Smooth muscle cell (in vitro differentiated cells): ENCODE results near the gene ABI3BP. TPM values are rescaled to one million over a fixed set of nuclear protein-coding genes. Genes with fewer than 3 reads are reported as not detected.

Experiments used
- DNase-seq: peaks from one replicate; lab custom pipeline; 2025; ENCODE audit not compliant: unreplicated experiment; lab: John Stamatoyannopoulos, UW
- H2AFZ ChIP-seq: fragments of 200-600 bp; sonication (generic); 2 replicates; pipeline ENCODE4 v1.6.0; 2016; ENCODE audit warnings: antibody characterized with exemption, low read depth, mild to moderate bottlenecking
- H3F3A ChIP-seq: fragments of 200-600 bp; sonication (generic); 2 replicates; pipeline ENCODE4 v1.6.0; 2017; ENCODE audit warnings: antibody characterized with exemption, low read depth
- H3K27ac ChIP-seq: fragments of 200-600 bp; sonication (generic); 2 replicates; pipeline ENCODE4 v1.5.1; 2016; ENCODE audit warnings: low read depth, mild to moderate bottlenecking
- H3K27me3 ChIP-seq: fragments of 200-600 bp; sonication (generic); 2 replicates; pipeline ENCODE4 v1.6.1; 2016; ENCODE audit warnings: low read depth, mild to moderate bottlenecking
- H3K36me3 ChIP-seq: fragments of 200-600 bp; sonication (generic); 2 replicates; pipeline ENCODE4 v1.5.1; 2016; ENCODE audit warnings: low read depth
- H3K4me1 ChIP-seq: fragments of 200-600 bp; sonication (generic); 2 replicates; pipeline ENCODE4 v1.5.1; 2016; ENCODE audit warnings: low read depth
- H3K4me2 ChIP-seq: fragments of 200-600 bp; sonication (generic); 2 replicates; pipeline ENCODE4 v1.6.0; 2016; ENCODE audit warnings: mild to moderate bottlenecking
- H3K4me3 ChIP-seq: fragments of 200-600 bp; sonication (generic); 2 replicates; pipeline ENCODE4 v1.5.1; 2016; ENCODE audit warnings: mild to moderate bottlenecking
- H3K79me2 ChIP-seq: fragments of 200-600 bp; sonication (generic); 2 replicates; pipeline ENCODE4 v1.6.0; 2016; ENCODE audit warnings: low read depth, mild to moderate bottlenecking
- H3K9ac ChIP-seq: fragments of 200-600 bp; sonication (generic); 2 replicates; pipeline ENCODE4 v1.6.0; 2016; ENCODE audit warnings: low read depth
- H3K9me3 ChIP-seq: fragments of 200-600 bp; sonication (generic); replicated peaks from 2 replicates; pipeline ENCODE4 v1.5.1; 2016; ENCODE audit warnings: low read depth
- H4K20me1 ChIP-seq: fragments of 200-600 bp; sonication (generic); 2 replicates; pipeline ENCODE4 v1.6.0; 2016; ENCODE audit warnings: low read depth
- WGBS: methylation state at CpG from one replicate; pipeline ENCODE4 v1.1.7; 2016; ENCODE audit warnings: low lambda C conversion rate; 5-methylcytosine and 5-hydroxymethylcytosine counted together
- polyA plus RNA-seq: library from polyadenylated mRNA; unstranded; fragments of >200 nt; fragmentation: Nextera tagmentation; extraction: Ambion mirVana; gene quantifications from 2 replicates; pipeline ENCODE4 v1.2.1, GENCODE V29; 2016
- total RNA-seq: library from RNA; depleted of rRNA; stranded (reverse); fragments of >200 nt; gene quantifications from 2 replicates; pipeline ENCODE4 v1.2.3, GENCODE V29; 2014
- TF ChIP-seq, protein P1 (sequence below): fragments of 200-600 bp; sonication (generic); IDR thresholded peaks from 2 replicates; pipeline ENCODE4 v1.5.1; 2017; ENCODE audit warnings: borderline replicate concordance, mild to moderate bottlenecking, antibody characterized with exemption; ENCODE audit not compliant: insufficient read depth, poor library complexity, severe bottlenecking

ABI3BP gene
- total and polyA plus RNA-seq, 2 experiments from 2014 or later: 0.47 to 0.58 TPM

DNA sequence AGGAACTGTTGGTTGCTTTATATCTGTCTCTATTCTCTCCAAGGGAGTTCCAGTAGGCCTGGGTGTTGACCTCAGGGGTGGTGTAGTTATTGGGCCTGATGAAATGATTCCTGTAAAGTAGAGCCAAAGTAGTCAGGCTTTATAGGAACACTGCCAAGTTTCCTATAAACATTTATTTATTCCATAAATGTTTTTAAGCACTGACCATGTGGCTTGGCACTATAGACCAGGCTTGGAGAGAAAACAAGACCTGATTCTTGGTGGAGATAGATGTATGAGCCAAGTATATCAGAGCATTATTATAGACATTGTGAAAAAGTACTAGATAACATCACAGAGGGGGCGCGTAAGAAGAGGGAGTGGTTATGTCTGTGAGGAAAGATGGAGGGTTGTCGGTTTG lies 218.0 kb downstream of the ABI3BP start:
- Histone ChIP-seq H3F3A (no peaks in the 10 kb centered on the region), H4K20me1 (no peaks in the 10 kb centered on the region), H3K9ac (no peak overlapping the region), H3K79me2 (no peaks in the 10 kb centered on the region), H3K4me3 (no peak overlapping the region), H3K4me1 (no peaks in the 10 kb centered on the region), H2AFZ (no peak overlapping the region), H3K4me2 (no peak overlapping the region), H3K9me3 (no peaks in the 10 kb centered on the region), H3K27ac (no peak overlapping the region), H3K27me3 (no peaks in the 10 kb centered on the region), H3K36me3 (no peaks in the 10 kb centered on the region)
- DNase-seq: no peak
- WGBS: 97% methylated on average over 3 of the region's 3 CpGs
- TF ChIP-seq, protein P1, sequence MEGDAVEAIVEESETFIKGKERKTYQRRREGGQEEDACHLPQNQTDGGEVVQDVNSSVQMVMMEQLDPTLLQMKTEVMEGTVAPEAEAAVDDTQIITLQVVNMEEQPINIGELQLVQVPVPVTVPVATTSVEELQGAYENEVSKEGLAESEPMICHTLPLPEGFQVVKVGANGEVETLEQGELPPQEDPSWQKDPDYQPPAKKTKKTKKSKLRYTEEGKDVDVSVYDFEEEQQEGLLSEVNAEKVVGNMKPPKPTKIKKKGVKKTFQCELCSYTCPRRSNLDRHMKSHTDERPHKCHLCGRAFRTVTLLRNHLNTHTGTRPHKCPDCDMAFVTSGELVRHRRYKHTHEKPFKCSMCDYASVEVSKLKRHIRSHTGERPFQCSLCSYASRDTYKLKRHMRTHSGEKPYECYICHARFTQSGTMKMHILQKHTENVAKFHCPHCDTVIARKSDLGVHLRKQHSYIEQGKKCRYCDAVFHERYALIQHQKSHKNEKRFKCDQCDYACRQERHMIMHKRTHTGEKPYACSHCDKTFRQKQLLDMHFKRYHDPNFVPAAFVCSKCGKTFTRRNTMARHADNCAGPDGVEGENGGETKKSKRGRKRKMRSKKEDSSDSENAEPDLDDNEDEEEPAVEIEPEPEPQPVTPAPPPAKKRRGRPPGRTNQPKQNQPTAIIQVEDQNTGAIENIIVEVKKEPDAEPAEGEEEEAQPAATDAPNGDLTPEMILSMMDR: no peak

- DNase-seq: no peak
- Histone ChIP-seq H3K27me3 (no peaks in the 10 kb centered on the region), H3K9ac (no peak overlapping the region), H2AFZ (no peak overlapping the region), H3K27ac (no peak overlapping the region), H3K36me3 (no peaks in the 10 kb centered on the region), H3K79me2 (no peaks in the 10 kb centered on the region), H4K20me1 (no peaks in the 10 kb centered on the region), H3K4me2 (no peak overlapping the region), H3K9me3 (no peaks in the 10 kb centered on the region), H3K4me3 (no peak overlapping the region), H3F3A (no peaks in the 10 kb centered on the region), H3K4me1 (no peaks in the 10 kb centered on the region)
- 50% methylated on average over 3 of the region's 3 CpGs for WGBS
- TF ChIP-seq, protein P1: no peak
Measured at GRCh38 chr3:100769693-100770092, 223.5 kb downstream of the ABI3BP start.

DNA sequence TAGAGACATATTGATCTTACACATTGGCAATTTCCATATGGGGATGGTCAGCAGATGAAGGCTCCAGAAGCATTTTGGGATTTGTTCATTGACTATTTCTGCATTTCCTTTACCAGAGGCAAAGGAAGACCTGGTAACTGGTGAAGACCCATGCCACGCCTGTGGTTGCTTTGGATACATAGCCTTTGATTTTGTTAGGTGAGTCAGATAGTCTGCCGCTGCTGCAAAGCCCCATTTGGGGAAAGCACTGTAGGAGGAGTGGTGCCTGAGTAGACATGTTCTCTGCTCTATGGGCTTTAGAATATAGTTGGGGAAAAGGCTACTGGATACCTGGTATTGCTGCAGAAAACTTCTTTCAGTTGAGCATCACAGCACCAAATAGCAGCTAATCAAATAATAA lies 227.2 kb downstream of the ABI3BP start:
- no peak overlapping the region for H3K4me3 ChIP-seq
- no peak overlapping the region for H3K4me2 ChIP-seq
- no peak overlapping the region for H2AFZ ChIP-seq
- no peak for DNase-seq
- H3F3A ChIP-seq: no peaks in the 10 kb centered on the region
- no peaks in the 10 kb centered on the region for H3K9me3 ChIP-seq
- peaks cover 7% of the 10 kb centered on the region for H3K4me1 ChIP-seq
- WGBS: 78% methylated on average over 2 of the region's 2 CpGs
- TF ChIP-seq, protein P1: no peak
- no peaks in the 10 kb centered on the region for H3K79me2 ChIP-seq
- H3K9ac ChIP-seq: no peak overlapping the region
- H3K27ac ChIP-seq: no peak overlapping the region
- H3K27me3 ChIP-seq: no peaks in the 10 kb centered on the region
- H3K36me3 ChIP-seq: no peaks in the 10 kb centered on the region
- no peaks in the 10 kb centered on the region for H4K20me1 ChIP-seq

GRCh38 chr3:100765437-100765975 lies 227.7 kb downstream of the ABI3BP start:
- no peak overlapping the region for H3K4me2 ChIP-seq
- no peaks in the 10 kb centered on the region for H4K20me1 ChIP-seq
- H2AFZ ChIP-seq: no peak overlapping the region
- H3K36me3 ChIP-seq: no peaks in the 10 kb centered on the region
- WGBS: 88% methylated on average over 3 of the region's 3 CpGs
- H3K27me3 ChIP-seq: no peaks in the 10 kb centered on the region
- H3K4me1 ChIP-seq: peaks cover 8% of the 10 kb centered on the region
- H3K9ac ChIP-seq: no peak overlapping the region
- H3K9me3 ChIP-seq: no peaks in the 10 kb centered on the region
- H3F3A ChIP-seq: no peaks in the 10 kb centered on the region
- H3K79me2 ChIP-seq: no peaks in the 10 kb centered on the region
- TF ChIP-seq, protein P1: no peak
- no peak overlapping the region for H3K4me3 ChIP-seq
- H3K27ac ChIP-seq: no peak overlapping the region
- DNase-seq: no peak
